ENCODE measurements around the gene ZSCAN10. TPM values are rescaled to one million over a fixed set of nuclear protein-coding genes. Genes with fewer than 3 reads are reported as not detected.

The ZSCAN10 gene
- total RNA-seq, 1 donor from 2014 or later, result 0.34 TPM

- no peaks in the 10 kb centered on the region for H3K9me3 Mint-ChIP-seq (ENCODE audit: low read depth)
- no peak overlapping the region for H3K27ac Mint-ChIP-seq
- DNase-seq (ENCODE audit: low spot score, unreplicated experiment), result no peak
- TF ChIP-seq CTCF (IDR thresholded peaks at IDR 0.05; ENCODE audit: unreplicated experiment), result no peak
- no peaks in the 10 kb centered on the region for H3K27me3 Mint-ChIP-seq
- H3K36me3 Mint-ChIP-seq (ENCODE audit: insufficient read depth), result no peaks in the 10 kb centered on the region
- no peak overlapping the region for H3K4me3 Mint-ChIP-seq (ENCODE audit: low read depth)
- peaks cover 1% of the 10 kb centered on the region for H3K4me1 Mint-ChIP-seq (ENCODE audit: low read depth)
These were observed 7.5 kb downstream of the ZSCAN10 start for GRCh38 chr16:3091551-3091950.

GRCh38 chr16:3089717-3090592 lies 9.1 kb downstream of the ZSCAN10 start:
- Mint-ChIP-seq H3K27ac (no peak overlapping the region), H3K4me3 (ENCODE audit: low read depth) (no peak overlapping the region), H3K9me3 (ENCODE audit: low read depth) (no peaks in the 10 kb centered on the region), H3K4me1 (ENCODE audit: low read depth) (peaks cover 1% of the 10 kb centered on the region), H3K27me3 (no peaks in the 10 kb centered on the region), H3K36me3 (ENCODE audit: insufficient read depth) (no peaks in the 10 kb centered on the region)
- no peak for DNase-seq (ENCODE audit: low spot score, unreplicated experiment)
- TF ChIP-seq CTCF (IDR thresholded peaks at IDR 0.05; ENCODE audit: unreplicated experiment), result no peak

- Mint-ChIP-seq H3K4me3 (ENCODE audit: low read depth) (no peak overlapping the region), H3K36me3 (ENCODE audit: insufficient read depth) (no peaks in the 10 kb centered on the region), H3K9me3 (ENCODE audit: low read depth) (no peaks in the 10 kb centered on the region), H3K27me3 (no peaks in the 10 kb centered on the region), H3K4me1 (ENCODE audit: low read depth) (peaks cover 1% of the 10 kb centered on the region), H3K27ac (no peak overlapping the region)
- DNase-seq (ENCODE audit: low spot score, unreplicated experiment), result no peak
- no peak for TF ChIP-seq CTCF (IDR thresholded peaks at IDR 0.05; ENCODE audit: unreplicated experiment)
These were observed 10.0 kb downstream of the ZSCAN10 start for GRCh38 chr16:3088925-3089716.

- H3K27ac Mint-ChIP-seq, result no peak overlapping the region
- H3K36me3 Mint-ChIP-seq (ENCODE audit: insufficient read depth), result no peaks in the 10 kb centered on the region
- no peak for TF ChIP-seq CTCF (IDR thresholded peaks at IDR 0.05; ENCODE audit: unreplicated experiment)
- DNase-seq (ENCODE audit: low spot score, unreplicated experiment), result no peak
- no peaks in the 10 kb centered on the region for H3K9me3 Mint-ChIP-seq (ENCODE audit: low read depth)
- H3K4me3 Mint-ChIP-seq (ENCODE audit: low read depth), result no peak overlapping the region
- H3K27me3 Mint-ChIP-seq, result no peaks in the 10 kb centered on the region
- peaks cover 1% of the 10 kb centered on the region for H3K4me1 Mint-ChIP-seq (ENCODE audit: low read depth)
These were observed 10.6 kb downstream of the ZSCAN10 start for GRCh38 chr16:3088450-3088849.
